T-helper 2 cell treated with Interferon-gamma antibody and Interleukin-4, amounts not matched to agents 5 μg/mL and 100 μg/mL, for 36 hours (primary cell): ENCODE measurements around the gene PARD3B.

ENCODE experiments used
- DNase-seq: peaks from one replicate; pipeline ENCODE4 v3.0.0; 2021; ENCODE audit warnings: low spot score
- H3K27ac Mint-ChIP-seq: one replicate; pipeline ENCODE4 v1.8.0; 2021; ENCODE audit warnings: mild to moderate bottlenecking, mixed read lengths
- H3K27me3 Mint-ChIP-seq: one replicate; pipeline ENCODE4 v1.8.0; 2021; ENCODE audit warnings: low read depth, mixed read lengths
- H3K36me3 Mint-ChIP-seq: one replicate; pipeline ENCODE4 v1.8.0; 2021; ENCODE audit warnings: low read depth, mixed read lengths
- H3K4me1 Mint-ChIP-seq: one replicate; pipeline ENCODE4 v1.8.0; 2021; ENCODE audit warnings: low read depth, mixed read lengths
- H3K4me3 Mint-ChIP-seq: one replicate; pipeline ENCODE4 v1.8.0; 2022; ENCODE audit warnings: mild to moderate bottlenecking, moderate library complexity, mixed read lengths
- H3K9me3 Mint-ChIP-seq: one replicate; pipeline ENCODE4 v1.8.0; 2021; ENCODE audit warnings: mixed read lengths

The PARD3B gene

DNA sequence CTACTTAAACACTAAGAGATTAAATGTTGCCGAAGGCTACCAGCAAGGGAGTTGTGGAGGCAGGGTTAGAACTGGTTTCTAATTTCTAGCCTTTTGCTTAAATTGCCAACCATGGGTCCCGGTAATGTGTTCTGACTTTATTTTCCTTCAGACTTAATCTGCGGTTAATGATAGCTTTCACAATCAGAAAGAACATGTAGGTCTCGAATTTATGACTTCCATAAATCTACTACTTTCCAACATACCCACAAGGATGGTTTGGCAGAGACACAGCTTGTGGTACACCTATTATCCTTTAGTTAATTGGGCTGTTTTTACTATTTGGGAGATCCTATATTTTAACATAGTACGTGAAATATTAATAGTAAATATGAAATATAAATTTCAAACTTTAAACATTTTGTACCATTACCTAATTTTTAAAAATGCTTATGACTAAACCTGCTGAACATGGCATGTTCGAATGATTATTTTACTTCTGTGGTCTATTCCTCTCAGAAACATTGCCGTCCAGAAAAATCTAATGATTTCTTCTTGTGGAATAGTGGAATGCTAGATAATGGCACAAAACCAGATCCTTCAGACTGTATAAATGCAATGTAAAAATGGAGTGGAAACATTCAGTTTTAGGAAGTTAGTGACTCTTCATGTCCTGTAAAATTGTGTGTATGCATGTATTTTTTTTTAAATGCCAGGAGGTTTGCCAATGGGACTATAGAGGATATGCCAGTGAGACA lies 41.3 kb downstream of the PARD3B start:
- Mint-ChIP-seq H3K4me1 (no peaks in the 10 kb centered on the region), H3K9me3 (peaks cover 8% of the 10 kb centered on the region), H3K4me3 (no peak overlapping the region), H3K36me3 (no peaks in the 10 kb centered on the region), H3K27ac (no peak overlapping the region), H3K27me3 (peaks cover 13% of the 10 kb centered on the region)
- DNase-seq, result no peak

DNA sequence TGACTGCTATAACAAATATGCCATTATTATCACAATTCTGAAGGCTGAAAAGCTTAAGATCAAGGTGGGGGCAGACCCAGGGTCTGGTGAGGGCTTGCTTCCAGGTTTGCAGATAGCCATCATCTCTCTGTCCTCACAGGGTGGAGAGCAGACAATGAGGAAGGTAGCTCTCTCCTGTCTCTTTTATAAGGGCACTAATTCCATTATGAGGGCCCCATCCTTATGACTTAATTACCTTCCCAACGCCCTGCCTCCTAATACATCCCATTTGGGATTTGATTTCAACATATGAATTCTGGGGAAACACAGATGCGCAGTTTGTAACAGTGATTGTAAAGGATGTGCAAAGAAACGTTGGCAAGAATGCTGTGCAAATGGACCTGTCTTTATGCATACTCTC lies 44.8 kb downstream of the PARD3B start:
- peaks cover 8% of the 10 kb centered on the region for H3K9me3 Mint-ChIP-seq
- H3K27me3 Mint-ChIP-seq, result peaks cover 17% of the 10 kb centered on the region
- H3K27ac Mint-ChIP-seq, result no peak overlapping the region
- H3K36me3 Mint-ChIP-seq, result no peaks in the 10 kb centered on the region
- H3K4me1 Mint-ChIP-seq, result no peaks in the 10 kb centered on the region
- H3K4me3 Mint-ChIP-seq, result no peak overlapping the region
- no peak for DNase-seq

DNA sequence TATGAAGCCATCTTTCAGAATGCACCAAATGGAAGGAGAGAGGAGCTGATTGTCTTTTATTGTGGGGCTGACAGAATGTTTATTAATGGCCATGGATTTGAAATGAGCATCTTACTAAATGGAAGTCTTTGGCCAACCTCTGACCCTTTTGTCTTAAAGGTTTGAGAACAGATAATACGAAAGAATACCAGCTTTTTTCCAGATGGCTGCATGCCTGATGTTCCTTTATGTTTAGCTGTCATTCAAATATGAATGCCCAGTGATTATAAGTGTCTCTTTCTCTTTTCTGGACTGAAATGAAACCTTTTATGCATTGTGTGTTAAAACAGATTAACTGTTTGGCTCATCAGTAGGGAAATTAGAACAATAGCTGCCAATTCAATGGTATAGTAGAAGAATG lies 46.0 kb downstream of the PARD3B start:
- no peak overlapping the region for H3K27ac Mint-ChIP-seq
- H3K27me3 Mint-ChIP-seq, result peaks cover 21% of the 10 kb centered on the region
- H3K4me3 Mint-ChIP-seq, result no peak overlapping the region
- H3K9me3 Mint-ChIP-seq, result peaks cover 8% of the 10 kb centered on the region
- no peaks in the 10 kb centered on the region for H3K36me3 Mint-ChIP-seq
- no peak for DNase-seq
- no peaks in the 10 kb centered on the region for H3K4me1 Mint-ChIP-seq

DNA sequence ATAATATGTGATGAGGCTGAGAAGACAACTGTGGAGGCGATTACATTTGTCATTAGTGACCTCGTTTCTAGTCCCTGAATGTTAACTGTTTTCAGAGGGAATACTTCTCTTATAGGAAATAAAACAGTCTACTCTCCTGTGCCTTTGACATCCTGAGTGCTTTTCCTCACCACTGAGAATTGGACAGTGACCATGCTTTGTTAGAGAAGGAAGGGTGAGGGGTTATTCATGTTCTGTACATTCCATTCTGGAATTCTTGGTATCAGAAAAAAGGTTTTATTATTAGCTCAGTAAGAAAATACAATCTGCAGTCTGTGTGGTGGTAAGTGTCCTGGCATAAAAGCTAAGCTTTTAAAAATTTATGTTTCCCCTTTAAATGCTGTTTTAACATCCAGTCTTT lies 58.8 kb downstream of the PARD3B start:
- Mint-ChIP-seq H3K27me3 (peaks cover 29% of the 10 kb centered on the region), H3K36me3 (no peaks in the 10 kb centered on the region), H3K9me3 (no peaks in the 10 kb centered on the region), H3K4me3 (no peak overlapping the region), H3K4me1 (no peaks in the 10 kb centered on the region), H3K27ac (no peak overlapping the region)
- DNase-seq, result no peak

DNA sequence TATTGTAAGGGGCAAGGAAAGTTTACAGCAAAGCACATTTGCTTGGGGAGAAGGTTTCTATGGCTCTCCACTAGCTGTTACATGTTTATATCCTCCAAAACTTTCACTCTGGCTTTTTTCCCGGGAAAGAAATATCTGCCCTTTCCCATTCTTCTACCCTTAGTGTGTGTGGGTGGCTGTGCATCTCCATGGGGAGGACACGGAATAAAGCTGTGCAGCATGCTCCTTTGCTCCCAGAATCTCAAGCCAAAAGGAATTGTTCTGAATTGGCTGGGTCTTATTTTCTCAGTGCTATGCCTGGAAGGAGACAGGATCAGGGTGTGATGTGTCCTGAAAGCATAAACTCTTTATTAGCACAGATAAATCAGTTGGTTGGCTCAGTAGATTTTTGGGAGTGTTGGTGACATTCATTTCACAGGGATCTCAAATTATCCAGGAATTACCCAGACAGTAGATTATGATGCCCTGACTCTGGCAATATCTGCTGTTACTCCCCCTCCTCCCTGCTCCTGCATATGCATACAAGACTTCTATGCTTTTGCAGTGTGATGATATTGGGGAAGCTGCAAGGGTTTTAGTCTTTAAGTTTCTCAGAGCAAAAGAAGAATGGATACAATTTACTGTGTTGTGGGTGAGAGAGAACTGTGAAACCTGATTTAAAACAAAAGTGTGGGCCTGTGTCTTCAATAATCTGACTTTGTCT lies 63.1 kb downstream of the PARD3B start:
- no peaks in the 10 kb centered on the region for H3K4me1 Mint-ChIP-seq
- H3K9me3 Mint-ChIP-seq, result no peaks in the 10 kb centered on the region
- DNase-seq, result no peak
- no peak overlapping the region for H3K4me3 Mint-ChIP-seq
- H3K36me3 Mint-ChIP-seq, result no peaks in the 10 kb centered on the region
- no peak overlapping the region for H3K27ac Mint-ChIP-seq
- peaks cover 22% of the 10 kb centered on the region for H3K27me3 Mint-ChIP-seq

DNA sequence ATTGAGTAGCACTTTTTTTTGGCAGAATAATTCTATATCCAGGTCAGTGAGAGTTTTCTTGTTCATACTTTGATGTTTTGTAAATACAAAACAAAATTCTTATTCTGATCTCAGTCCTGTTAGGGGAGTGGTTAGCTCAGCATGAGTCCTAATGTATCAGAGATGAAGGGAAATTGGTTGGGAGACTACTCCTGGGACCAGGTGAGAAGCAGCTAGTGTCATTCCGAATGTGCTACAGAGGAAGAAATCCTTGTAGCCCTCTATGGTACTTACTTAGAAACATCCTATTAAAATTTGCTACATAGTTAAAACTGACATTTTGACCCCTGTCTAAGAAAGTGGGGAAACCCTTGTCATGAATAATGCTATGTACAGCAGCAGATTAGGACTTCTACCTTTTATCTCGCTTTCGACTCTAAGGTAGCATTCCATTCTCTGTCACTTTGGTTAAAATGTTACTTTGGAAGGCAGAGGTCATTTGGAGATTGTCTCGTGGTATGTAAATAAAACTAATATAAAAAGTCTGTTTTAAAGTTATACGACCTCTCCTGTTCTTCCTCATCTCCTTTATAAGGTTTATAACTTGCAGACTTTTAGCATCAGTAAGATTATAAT lies 65.8 kb downstream of the PARD3B start:
- Mint-ChIP-seq H3K27ac (no peak overlapping the region), H3K27me3 (peaks cover 22% of the 10 kb centered on the region), H3K4me3 (no peak overlapping the region), H3K9me3 (no peaks in the 10 kb centered on the region), H3K36me3 (no peaks in the 10 kb centered on the region), H3K4me1 (no peaks in the 10 kb centered on the region)
- DNase-seq, result no peak

DNA sequence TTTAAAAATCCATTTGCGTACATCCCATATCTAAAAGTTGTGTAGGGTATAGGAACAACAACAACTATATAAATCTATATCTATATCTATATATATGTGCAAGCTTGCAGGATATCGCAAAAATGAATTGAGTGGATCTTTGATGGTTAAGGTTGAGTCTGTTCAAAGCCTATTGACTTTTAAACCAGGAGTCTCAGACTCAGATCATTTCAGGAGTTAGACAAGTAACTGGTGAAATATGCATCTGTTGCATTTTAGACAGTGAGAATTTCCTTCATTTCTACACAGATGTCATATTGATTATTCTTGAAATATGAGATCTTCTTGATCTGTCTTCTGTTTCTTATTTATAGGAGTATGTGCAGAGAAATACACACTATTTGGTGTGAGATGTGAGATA lies 66.5 kb downstream of the PARD3B start:
- Mint-ChIP-seq H3K4me3 (no peak overlapping the region), H3K9me3 (no peaks in the 10 kb centered on the region), H3K27me3 (peaks cover 22% of the 10 kb centered on the region), H3K27ac (no peak overlapping the region), H3K4me1 (no peaks in the 10 kb centered on the region), H3K36me3 (no peaks in the 10 kb centered on the region)
- DNase-seq, result no peak

DNA sequence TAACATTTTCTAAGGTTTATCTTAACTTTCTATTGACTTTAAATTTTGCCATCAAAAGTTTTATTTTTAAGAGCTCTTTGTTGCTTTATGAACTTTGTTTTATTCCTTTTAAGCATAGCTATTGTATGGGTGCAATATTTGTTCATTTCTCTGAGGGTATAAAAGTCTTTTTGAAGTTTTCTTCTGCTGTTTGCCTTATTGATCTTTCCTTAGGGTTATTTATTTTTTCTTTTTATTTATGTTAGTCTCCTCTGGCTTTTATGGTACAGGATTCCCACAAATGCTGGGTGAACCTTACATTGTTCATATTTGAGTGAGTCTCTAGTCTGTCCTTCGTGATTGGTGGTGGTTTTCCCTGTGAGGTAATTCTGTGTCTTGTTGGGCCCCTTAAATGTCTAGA lies 68.4 kb downstream of the PARD3B start:
- Mint-ChIP-seq H3K27me3 (peaks cover 15% of the 10 kb centered on the region), H3K27ac (no peak overlapping the region), H3K36me3 (no peaks in the 10 kb centered on the region), H3K4me3 (no peak overlapping the region), H3K9me3 (no peaks in the 10 kb centered on the region), H3K4me1 (no peaks in the 10 kb centered on the region)
- no peak for DNase-seq

DNA sequence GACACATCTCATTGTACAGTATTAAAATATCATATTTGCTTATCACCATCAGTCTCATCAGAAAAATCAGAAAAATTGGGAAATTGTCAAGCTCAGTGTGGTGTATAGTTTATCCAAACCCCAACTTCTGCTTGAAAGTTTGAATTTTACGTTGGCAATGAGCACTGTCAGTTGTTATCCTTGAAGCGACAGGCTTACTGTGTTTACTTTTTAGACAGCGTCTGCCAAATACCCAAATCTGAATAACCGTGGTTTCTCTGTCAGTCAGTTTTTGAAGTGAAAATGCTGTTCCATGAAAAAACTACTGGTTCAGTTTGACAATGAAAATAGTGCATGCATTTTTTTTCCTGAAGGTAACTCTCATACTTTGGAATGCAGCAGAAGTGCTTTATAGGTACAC lies 70.2 kb downstream of the PARD3B start:
- H3K4me3 Mint-ChIP-seq, result no peak overlapping the region
- H3K27ac Mint-ChIP-seq, result no peak overlapping the region
- no peaks in the 10 kb centered on the region for H3K4me1 Mint-ChIP-seq
- peaks cover 18% of the 10 kb centered on the region for H3K27me3 Mint-ChIP-seq
- no peak for DNase-seq
- no peaks in the 10 kb centered on the region for H3K9me3 Mint-ChIP-seq
- H3K36me3 Mint-ChIP-seq, result no peaks in the 10 kb centered on the region

DNA sequence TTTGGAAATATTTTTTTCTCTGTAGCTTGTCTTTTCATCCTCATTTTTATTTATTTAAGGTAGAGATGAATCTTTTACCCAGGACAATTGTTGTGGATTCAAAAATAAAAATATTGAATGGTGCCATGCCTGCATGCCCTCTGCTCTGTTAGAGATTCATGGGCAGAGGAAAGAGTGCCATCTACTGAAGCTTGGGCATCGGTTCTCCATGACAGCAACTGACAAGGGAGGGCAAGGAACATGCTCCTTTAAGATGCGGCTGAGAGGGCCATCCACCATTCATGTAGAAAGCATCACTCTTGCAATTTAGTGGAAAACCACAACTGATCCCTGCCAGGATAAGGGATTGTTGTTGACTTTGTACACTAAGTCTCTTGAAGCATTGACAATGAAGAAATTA lies 79.9 kb downstream of the PARD3B start:
- Mint-ChIP-seq H3K9me3 (no peaks in the 10 kb centered on the region), H3K4me1 (peaks cover 4% of the 10 kb centered on the region), H3K4me3 (no peak overlapping the region), H3K27me3 (peaks cover 29% of the 10 kb centered on the region), H3K36me3 (no peaks in the 10 kb centered on the region), H3K27ac (no peak overlapping the region)
- no peak for DNase-seq

DNA sequence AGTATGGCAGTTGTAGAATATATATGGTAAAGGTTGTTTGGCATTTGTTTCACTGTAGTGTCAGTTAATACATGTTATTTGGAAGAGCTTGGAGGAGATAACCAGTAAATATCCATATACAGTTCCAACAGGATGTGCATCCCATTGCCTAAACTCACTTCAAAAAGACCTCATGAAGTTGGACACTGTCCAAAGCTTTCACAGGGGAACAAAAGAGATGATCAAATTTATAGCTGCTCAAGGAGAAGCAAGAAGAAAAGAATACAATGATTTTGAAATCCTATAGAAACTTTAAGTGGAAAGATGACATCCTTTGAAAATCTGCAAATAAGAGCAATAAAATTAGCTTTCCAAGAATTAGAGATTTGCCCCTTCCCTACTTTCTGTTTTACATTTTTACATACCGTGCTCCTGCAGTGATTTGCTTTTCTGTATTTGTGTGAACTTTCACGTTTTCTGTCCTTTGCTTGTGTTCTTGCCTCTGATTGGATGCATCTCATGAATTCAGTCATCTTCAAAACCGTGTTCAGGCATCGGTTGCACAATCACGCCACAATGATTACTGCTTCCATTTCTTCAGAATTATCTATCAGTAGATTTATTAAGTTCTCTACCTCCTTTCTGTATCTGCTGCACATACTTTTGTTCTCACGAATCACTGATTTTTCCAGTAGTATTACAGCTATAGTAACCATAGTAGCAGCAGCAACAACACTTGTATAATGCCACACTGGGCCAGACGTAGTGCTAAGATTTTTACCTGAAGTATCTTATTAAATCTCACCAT lies 83.8 kb downstream of the PARD3B start:
- Mint-ChIP-seq H3K27ac (no peak overlapping the region), H3K4me3 (no peak overlapping the region)
- no peak for DNase-seq

DNA sequence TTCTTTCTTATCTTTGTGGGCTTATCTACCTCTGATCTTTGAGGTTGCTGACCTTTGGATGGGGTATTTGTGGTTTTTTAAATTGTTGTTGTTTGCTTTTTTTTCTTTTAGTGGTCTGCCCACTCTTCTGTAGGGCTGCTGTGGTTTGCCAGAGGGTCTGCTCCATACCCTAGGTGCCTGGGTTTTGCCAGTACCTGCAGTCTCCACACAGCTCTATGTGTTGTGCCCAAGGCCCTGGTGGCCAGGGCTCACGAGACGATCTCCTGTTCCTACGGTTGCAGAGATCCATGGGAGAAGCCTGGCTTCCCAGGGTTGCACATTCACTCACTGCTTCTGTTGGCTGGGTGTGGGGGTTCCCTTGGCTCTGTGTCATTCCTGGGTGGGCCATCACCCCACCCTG lies 87.1 kb downstream of the PARD3B start:
- DNase-seq, result no peak
- no peaks in the 10 kb centered on the region for H3K36me3 Mint-ChIP-seq
- no peaks in the 10 kb centered on the region for H3K9me3 Mint-ChIP-seq
- no peaks in the 10 kb centered on the region for H3K4me1 Mint-ChIP-seq
- H3K27ac Mint-ChIP-seq, result no peak overlapping the region
- H3K4me3 Mint-ChIP-seq, result no peak overlapping the region
- peaks cover 35% of the 10 kb centered on the region for H3K27me3 Mint-ChIP-seq

More for the DNA sequence above, 83.8 kb downstream of the PARD3B start:
- Mint-ChIP-seq H3K4me1 (no peaks in the 10 kb centered on the region), H3K27me3 (peaks cover 30% of the 10 kb centered on the region), H3K36me3 (no peaks in the 10 kb centered on the region), H3K9me3 (no peaks in the 10 kb centered on the region)

DNA sequence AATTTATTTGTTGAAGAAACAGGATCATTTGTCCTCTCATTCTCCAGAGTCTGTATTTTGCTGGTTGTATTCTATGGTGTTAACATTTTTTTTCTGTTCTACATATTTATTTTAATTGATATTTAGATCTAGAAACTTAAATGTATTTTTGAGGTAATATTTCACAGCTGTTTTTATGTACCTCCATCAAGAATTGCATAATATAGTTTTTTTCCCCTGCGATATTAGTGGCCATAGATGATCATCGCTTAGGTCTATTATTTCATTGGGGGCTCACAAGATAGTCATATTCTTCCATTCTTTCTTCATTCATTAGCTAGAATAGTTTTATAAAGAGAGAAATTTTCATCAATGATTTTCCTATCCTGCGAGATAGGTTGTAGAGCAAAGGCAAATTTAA lies 89.3 kb downstream of the PARD3B start:
- H3K4me1 Mint-ChIP-seq, result no peaks in the 10 kb centered on the region
- H3K27me3 Mint-ChIP-seq, result peaks cover 19% of the 10 kb centered on the region
- no peak overlapping the region for H3K27ac Mint-ChIP-seq
- H3K36me3 Mint-ChIP-seq, result no peaks in the 10 kb centered on the region
- H3K4me3 Mint-ChIP-seq, result no peak overlapping the region
- no peaks in the 10 kb centered on the region for H3K9me3 Mint-ChIP-seq
- DNase-seq, result no peak

DNA sequence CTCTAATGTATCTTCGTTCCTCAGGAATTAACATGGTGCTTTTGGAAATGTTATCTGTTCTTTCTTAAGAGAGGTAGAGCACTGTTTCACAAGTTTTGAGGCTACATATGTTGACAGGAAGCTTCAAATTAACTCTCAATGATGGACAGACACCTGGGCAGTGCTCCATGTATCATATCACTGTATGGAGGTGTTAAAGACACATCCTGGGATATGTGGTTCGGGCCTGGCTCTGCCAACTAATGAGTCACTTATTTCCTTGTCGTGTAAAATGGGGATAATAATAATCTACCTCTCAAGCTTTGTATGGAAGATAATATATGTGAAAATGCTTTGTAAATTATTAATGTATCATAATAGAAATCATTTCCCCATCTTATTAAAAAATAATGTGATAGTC lies 90.2 kb downstream of the PARD3B start:
- Mint-ChIP-seq H3K4me1 (no peaks in the 10 kb centered on the region), H3K4me3 (no peak overlapping the region), H3K36me3 (no peaks in the 10 kb centered on the region), H3K9me3 (no peaks in the 10 kb centered on the region), H3K27ac (no peak overlapping the region), H3K27me3 (peaks cover 19% of the 10 kb centered on the region)
- no peak for DNase-seq
